ENCODE measurements around the gene TIMM9. TPM values are rescaled to one million over a fixed set of nuclear protein-coding genes. Genes with fewer than 3 reads are reported as not detected.

The TIMM9 gene
- total RNA-seq, 6 experiments from 2014 or later = 10.3 to 44.4 (median 18.2) TPM

DNA sequence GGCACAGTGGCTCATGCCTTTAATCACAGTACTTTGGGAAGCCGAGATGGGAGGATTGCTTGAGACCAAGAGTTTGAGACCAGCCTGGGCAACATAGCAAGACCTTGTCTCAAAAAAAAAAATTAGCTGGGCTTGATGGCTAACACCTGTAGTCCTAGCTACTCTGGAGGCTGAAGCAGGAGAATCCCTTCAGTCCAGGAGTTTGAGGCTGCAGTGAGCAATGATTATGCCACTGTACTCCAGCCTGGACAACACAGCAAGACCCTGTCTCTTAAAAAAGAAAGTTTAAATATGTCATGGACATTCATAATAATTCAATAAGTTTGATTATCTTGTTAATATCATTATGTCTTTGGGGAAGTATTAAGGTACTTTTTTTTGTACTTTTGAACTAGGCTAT, 39.1 kb upstream of the TIMM9 start:
- DNase-seq = no peak
- peaks cover 0 to 16% (median 0%) of the 10 kb centered on the region in 4 donors for H3K36me3 ChIP-seq
- H3K27me3 ChIP-seq = no peaks in the 10 kb centered on the region
- intact Hi-C loops (cut with DNase I) = no loop called here
- no peaks in the 10 kb centered on the region for H3K9me3 ChIP-seq
- no peak for TF ChIP-seq POLR2A (IDR thresholded peaks at IDR 0.05)
- no peaks in the 10 kb centered on the region for H3K4me1 ChIP-seq
- no peak overlapping the region for H3K4me3 ChIP-seq
- H3K27ac ChIP-seq = no peak overlapping the region
- no peak for ATAC-seq
- WGBS (ENCODE audit: insufficient coverage, low coverage, low lambda C conversion rate, missing lambda C conversion rate) = 100% methylated on average over 1 of the region's 1 CpG

DNA sequence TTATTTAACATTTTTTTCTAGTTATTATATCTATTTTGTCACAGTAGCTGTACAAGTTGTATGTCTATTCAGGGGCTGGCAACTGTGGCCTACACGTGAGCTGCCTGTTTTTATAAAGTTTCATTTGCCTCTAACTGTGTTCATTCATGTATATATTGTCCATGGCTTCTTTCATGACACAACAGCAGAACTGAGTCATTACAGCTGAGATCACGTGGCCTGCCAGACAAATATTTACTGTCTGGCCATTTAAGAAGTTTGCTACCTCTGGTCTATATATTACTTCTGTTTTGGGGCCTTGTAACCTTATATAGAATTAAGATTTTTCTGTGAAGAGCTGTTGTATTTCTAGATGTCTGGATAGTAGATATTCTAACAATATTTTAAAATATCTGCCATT, 38.1 kb upstream of the TIMM9 start:
- 62% methylated on average over 2 of the region's 2 CpGs for WGBS (ENCODE audit: insufficient coverage, low coverage, low lambda C conversion rate, missing lambda C conversion rate)

DNA sequence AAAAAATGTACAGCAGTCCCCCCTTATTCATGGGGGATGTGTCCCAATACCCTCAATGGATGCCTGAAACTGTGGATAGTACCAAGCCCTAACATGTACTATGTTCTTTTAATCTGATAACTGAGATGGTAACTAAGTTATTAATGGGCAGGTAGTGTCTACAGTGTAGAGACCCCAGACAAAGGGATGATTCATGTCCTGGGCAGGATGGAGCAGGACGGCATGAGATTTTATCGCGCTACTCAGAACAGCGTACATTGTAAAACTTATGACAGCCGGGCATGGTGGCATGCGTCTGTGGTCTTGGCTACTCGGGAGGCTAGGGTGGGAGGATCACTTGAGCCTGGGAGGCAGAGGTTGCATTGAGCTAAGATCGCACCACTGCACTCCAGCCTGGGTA, 37.3 kb upstream of the TIMM9 start:
- Histone ChIP-seq H3K4me3 (no peak overlapping the region), H3K27ac (no peak overlapping the region), H3K36me3 (peaks cover 0 to 20% (median 0%) of the 10 kb centered on the region in 4 donors), H3K4me1 (no peaks in the 10 kb centered on the region), H3K9me3 (no peaks in the 10 kb centered on the region), H3K27me3 (no peaks in the 10 kb centered on the region)
- 94% methylated on average over 8 of the region's 8 CpGs for WGBS (ENCODE audit: insufficient coverage, low coverage, low lambda C conversion rate, missing lambda C conversion rate)
- intact Hi-C loops (cut with DNase I) = no loop called here
- no peak for TF ChIP-seq POLR2A (IDR thresholded peaks at IDR 0.05)
- TF ChIP-seq, protein P1, sequence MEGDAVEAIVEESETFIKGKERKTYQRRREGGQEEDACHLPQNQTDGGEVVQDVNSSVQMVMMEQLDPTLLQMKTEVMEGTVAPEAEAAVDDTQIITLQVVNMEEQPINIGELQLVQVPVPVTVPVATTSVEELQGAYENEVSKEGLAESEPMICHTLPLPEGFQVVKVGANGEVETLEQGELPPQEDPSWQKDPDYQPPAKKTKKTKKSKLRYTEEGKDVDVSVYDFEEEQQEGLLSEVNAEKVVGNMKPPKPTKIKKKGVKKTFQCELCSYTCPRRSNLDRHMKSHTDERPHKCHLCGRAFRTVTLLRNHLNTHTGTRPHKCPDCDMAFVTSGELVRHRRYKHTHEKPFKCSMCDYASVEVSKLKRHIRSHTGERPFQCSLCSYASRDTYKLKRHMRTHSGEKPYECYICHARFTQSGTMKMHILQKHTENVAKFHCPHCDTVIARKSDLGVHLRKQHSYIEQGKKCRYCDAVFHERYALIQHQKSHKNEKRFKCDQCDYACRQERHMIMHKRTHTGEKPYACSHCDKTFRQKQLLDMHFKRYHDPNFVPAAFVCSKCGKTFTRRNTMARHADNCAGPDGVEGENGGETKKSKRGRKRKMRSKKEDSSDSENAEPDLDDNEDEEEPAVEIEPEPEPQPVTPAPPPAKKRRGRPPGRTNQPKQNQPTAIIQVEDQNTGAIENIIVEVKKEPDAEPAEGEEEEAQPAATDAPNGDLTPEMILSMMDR (IDR thresholded peaks at IDR 0.05) = no peak
- ATAC-seq (no peak), DNase-seq (no peak)

More for the DNA sequence above, 38.1 kb upstream of the TIMM9 start:
- Histone ChIP-seq H3K27ac (no peak overlapping the region), H3K27me3 (no peaks in the 10 kb centered on the region), H3K36me3 (peaks cover 0 to 19% (median 0%) of the 10 kb centered on the region in 4 donors), H3K4me1 (no peaks in the 10 kb centered on the region), H3K4me3 (no peak overlapping the region), H3K9me3 (no peaks in the 10 kb centered on the region)
- intact Hi-C loops (cut with DNase I) = no loop called here
- ATAC-seq (peak in 1 of 4 donors; percentile 60), DNase-seq (no peak)
- TF ChIP-seq, protein P1 (IDR thresholded peaks at IDR 0.05) = no peak
- no peak for TF ChIP-seq POLR2A (IDR thresholded peaks at IDR 0.05)

DNA sequence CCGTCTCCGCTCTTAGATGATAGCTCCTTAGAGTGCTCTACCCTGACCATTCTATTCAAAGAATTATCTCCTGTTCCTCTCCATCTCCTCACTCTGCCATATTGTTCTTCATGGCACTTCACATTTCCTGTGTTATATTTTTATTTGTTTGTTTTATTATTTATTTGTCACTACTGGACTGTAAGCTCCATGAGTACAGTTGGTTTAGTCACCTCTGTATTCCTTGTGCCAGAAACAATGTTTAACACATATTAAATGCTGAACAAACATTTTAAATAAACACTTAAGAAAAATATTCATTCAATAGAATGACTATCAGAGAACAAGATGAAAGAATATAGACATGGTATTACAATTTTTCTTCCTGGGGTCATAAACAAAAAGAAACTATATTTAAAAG, 35.8 kb upstream of the TIMM9 start:
- no peaks in the 10 kb centered on the region for H3K9me3 ChIP-seq
- H3K4me1 ChIP-seq = no peaks in the 10 kb centered on the region
- no peak for TF ChIP-seq POLR2A (IDR thresholded peaks at IDR 0.05)
- TF ChIP-seq, protein P1 (IDR thresholded peaks at IDR 0.05) = no peak
- no peak overlapping the region for H3K4me3 ChIP-seq
- H3K36me3 ChIP-seq = peaks cover 0 to 21% (median 3%) of the 10 kb centered on the region in 4 donors
- no peak for ATAC-seq
- no peak overlapping the region for H3K27ac ChIP-seq
- intact Hi-C loops (cut with DNase I) = no loop called here
- no peak for DNase-seq
- 100% methylated on average over 2 of the region's 2 CpGs for WGBS (ENCODE audit: insufficient coverage, low coverage, low lambda C conversion rate, missing lambda C conversion rate)
- no peaks in the 10 kb centered on the region for H3K27me3 ChIP-seq

DNA sequence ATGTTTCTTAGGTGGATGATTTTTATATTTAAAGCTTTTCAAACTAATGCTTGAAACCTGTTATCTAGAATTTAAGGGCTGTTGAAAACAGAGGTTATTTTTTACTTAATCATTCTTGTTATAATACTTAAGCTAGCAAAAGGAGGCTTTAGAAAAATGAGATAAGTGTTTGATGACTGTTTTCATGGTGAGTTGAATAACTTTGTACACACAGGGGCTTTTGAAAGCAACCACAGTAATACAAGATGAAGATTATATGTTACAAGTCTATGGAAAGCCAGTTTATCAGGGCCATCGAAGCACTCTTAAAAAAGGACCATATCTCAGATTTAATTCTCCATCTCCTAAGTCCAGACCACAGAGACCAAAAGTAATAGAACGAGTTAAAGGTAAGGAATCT, 33.4 kb upstream of the TIMM9 start:
- H3K9me3 ChIP-seq = no peaks in the 10 kb centered on the region
- no peak for ATAC-seq
- no peaks in the 10 kb centered on the region for H3K4me1 ChIP-seq
- TF ChIP-seq, protein P1 (IDR thresholded peaks at IDR 0.05) = no peak
- no peak for TF ChIP-seq POLR2A (IDR thresholded peaks at IDR 0.05)
- no peak for DNase-seq
- no peak overlapping the region for H3K27ac ChIP-seq
- no peaks in the 10 kb centered on the region for H3K27me3 ChIP-seq
- intact Hi-C loops (cut with DNase I) = no loop called here
- no peak overlapping the region for H3K4me3 ChIP-seq
- H3K36me3 ChIP-seq = peaks cover 0 to 30% (median 9%) of the 10 kb centered on the region in 4 donors
- 93% methylated on average over 2 of the region's 2 CpGs for WGBS (ENCODE audit: insufficient coverage, low coverage, low lambda C conversion rate, missing lambda C conversion rate)

All from right lobe of liver (tissue), 6 donors.